ENCODE data around the gene DDX11. TPM values are rescaled to one million over a fixed set of nuclear protein-coding genes. Genes with fewer than 3 reads are reported as not detected.
"Not testable (repeated sequence)": the region's sequence is repeated elsewhere in the genome, so short reads cannot be mapped to it uniquely, and the experiment has no call there.

DDX11 gene
- total RNA-seq, 2 donors from 2014 or later = 1.1 to 5.3 TPM

DNA sequence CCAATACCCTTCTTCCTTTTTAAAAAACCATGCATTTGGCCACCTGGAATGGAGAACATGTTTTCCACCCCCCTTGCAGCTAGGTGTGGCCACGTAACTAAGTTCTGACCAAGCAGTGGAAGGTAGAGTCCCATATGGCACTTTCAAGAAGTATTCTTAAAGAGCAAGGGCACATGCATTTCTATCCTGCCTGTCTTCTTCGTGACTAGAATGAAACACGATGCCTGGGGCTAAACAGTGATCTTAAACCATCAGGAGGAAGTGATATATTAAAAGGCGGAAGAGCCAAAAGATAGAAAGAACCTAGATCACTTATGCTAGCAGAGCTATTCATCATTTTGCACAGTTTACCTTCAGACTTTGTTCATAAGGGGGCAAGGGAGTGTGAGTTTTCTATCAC lies 16.0 kb upstream of the DDX11 start:
- H3K4me1 ChIP-seq = peaks cover 0 to 4% of the 10 kb centered on the region in 2 donors
- H3K27me3 ChIP-seq = no peaks in the 10 kb centered on the region
- no peak for TF ChIP-seq CTCF (IDR thresholded peaks at IDR 0.05)
- no peaks in the 10 kb centered on the region for H3K36me3 ChIP-seq
- no peaks in the 10 kb centered on the region for H3K9me3 ChIP-seq
- no peak overlapping the region for H3K27ac ChIP-seq
- H3K4me3 ChIP-seq = no peak overlapping the region
- no peak for DNase-seq (ENCODE audit: low spot score)

DNA sequence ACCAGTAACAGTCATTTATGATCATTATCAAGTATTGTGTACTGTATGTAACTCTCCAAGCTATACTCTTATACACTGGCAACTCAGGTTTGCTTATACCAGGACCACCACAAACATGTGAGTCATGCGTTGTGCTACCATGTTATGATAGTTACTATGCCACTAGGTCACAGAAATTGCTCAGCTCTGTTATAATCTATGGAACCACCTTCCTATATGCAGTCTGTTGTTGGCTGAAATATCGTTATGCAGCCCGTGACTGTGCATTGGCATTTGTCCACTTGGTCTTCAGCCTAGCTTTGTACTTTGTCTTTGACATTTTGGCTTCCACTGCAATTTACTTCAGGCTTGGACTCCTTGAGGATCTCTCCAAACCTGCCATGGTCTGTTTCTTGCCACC lies 7.5 kb upstream of the DDX11 start:
- H3K27ac ChIP-seq; H3K9me3 ChIP-seq; H3K4me3 ChIP-seq; DNase-seq (ENCODE audit: low spot score); H3K27me3 ChIP-seq; H3K4me1 ChIP-seq; H3K36me3 ChIP-seq: not testable (repeated sequence)

GRCh38 chr12:31067656-31068055 lies 6.0 kb upstream of the DDX11 start:
- not testable (repeated sequence) for H3K9me3 ChIP-seq; H3K27ac ChIP-seq; H3K4me3 ChIP-seq; H3K27me3 ChIP-seq; H3K36me3 ChIP-seq; DNase-seq (ENCODE audit: low spot score); H3K4me1 ChIP-seq

GRCh38 chr12:31070971-31071740 lies 2.5 kb upstream of the DDX11 start:
- DNase-seq (ENCODE audit: low spot score); H3K27ac ChIP-seq; H3K36me3 ChIP-seq; H3K27me3 ChIP-seq; H3K4me1 ChIP-seq; H3K9me3 ChIP-seq; H3K4me3 ChIP-seq: not testable (repeated sequence)

DNA sequence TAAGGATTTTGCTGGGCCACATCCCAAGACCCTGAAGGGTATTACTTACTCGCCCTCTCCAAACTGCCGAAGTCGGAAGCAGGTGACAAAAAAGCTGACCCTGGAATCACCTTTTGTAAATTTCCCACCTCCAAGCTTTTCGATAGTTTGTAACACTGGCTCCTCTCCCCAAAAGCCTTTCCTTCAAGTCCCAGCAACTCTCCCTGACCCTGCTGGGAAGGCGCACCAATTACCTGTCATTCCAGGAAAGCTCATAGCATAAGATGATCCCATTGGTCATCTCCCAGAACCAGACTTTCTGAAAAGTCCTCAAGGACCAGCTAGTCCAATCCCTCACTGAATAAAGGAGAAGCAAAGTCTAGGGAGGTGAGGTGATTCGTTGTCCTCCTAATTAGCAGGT lies 698 bp upstream of the DDX11 start:
- H3K4me3 ChIP-seq = peak overlapping the region; percentile 58 to 60
- not testable (repeated sequence) for H3K27me3 ChIP-seq; H3K4me1 ChIP-seq; H3K9me3 ChIP-seq; H3K36me3 ChIP-seq; H3K27ac ChIP-seq; DNase-seq (ENCODE audit: low spot score)

DNA sequence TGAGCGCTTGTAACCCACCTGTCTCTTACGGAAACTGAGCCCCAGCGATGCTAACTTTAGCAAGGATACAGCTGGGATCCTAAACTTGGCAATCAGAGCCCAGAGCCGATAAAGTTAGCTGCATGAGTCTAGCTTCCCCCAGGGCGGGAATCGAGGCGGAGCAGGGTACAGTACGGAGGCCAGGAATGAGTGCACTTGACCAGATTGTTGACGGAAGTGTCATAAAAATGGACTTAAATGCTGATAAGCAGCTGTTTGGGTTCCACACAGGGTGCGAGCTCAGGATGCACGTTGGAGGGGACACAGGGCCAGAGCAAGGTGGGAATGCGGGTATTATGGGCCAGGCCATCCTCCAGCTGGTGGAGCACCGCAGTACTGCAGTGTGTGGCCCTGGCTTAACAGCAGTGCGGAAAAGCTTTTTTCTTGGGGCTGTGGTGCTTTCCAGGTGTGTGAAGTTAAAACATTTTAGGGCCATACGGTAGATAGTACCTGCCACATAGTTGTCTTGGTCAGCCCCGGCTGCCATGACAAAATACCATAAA lies 744 bp downstream of the DDX11 start:
- H3K36me3 ChIP-seq; DNase-seq (ENCODE audit: low spot score); H3K27me3 ChIP-seq; H3K9me3 ChIP-seq; H3K4me1 ChIP-seq: not testable (repeated sequence)
- Histone ChIP-seq H3K27ac (peak overlapping the region; percentile 48 to 85), H3K4me3 (peak overlapping the region; percentile 58 to 60)
- TF ChIP-seq CTCF (IDR thresholded peaks at IDR 0.05) = peak in 1 of 2 donors; percentile 17

GRCh38 chr12:31076150-31076549 lies 2.5 kb downstream of the DDX11 start:
- H3K9me3 ChIP-seq; DNase-seq (ENCODE audit: low spot score); H3K27me3 ChIP-seq; H3K4me3 ChIP-seq; H3K36me3 ChIP-seq; H3K4me1 ChIP-seq; H3K27ac ChIP-seq: not testable (repeated sequence)

- not testable (repeated sequence) for H3K4me3 ChIP-seq; H3K27ac ChIP-seq; DNase-seq (ENCODE audit: low spot score); H3K4me1 ChIP-seq; H3K27me3 ChIP-seq; H3K36me3 ChIP-seq; H3K9me3 ChIP-seq
Observed at GRCh38 chr12:31077095-31077494, 3.4 kb downstream of the DDX11 start.

DNA sequence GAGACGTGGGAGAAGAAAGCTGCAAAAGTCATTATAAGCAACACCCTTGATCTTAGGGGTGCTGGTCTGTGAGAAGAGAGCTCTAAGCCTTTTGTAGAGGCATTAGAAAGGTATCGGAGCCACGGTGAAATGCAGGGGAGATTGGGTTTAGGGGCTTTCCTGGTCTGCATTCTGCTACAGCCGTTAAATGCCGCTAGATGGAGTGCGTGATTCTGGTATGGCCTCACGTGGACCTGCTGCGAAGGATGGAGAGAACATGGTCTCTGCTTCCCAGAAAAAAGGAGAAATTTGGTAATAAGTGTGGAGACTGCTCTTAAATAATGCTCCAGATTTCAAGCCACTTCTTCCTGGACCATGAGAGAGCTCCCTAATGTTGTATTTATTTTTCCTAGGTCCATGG lies 4.3 kb downstream of the DDX11 start:
- not testable (repeated sequence) for H3K27me3 ChIP-seq

DNA sequence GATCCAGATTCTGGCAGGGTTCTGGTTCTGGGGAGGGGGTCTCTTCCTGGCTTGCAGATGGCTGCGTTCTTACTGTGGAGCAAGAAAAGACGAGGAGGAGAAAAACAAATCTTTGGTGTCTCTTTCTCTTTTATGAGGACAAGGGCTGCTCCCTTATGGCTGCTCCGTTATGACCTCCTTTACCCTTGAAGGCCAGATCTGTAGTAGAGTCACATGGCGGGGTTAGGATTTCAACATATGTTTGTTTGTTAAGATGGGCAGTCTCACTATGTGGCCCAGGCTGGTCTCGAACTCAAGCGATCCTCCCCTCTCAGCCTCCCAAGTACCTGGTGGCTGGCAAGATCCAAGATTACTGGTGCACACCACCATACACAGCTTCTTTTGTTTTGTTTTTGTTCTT lies 5.8 kb downstream of the DDX11 start:
- not testable (repeated sequence) for H3K4me3 ChIP-seq; H3K9me3 ChIP-seq; H3K27ac ChIP-seq; DNase-seq (ENCODE audit: low spot score); H3K27me3 ChIP-seq; H3K4me1 ChIP-seq; H3K36me3 ChIP-seq

More for the DNA sequence above, 4.3 kb downstream of the DDX11 start:
- H3K9me3 ChIP-seq; H3K4me1 ChIP-seq; DNase-seq (ENCODE audit: low spot score); H3K4me3 ChIP-seq; H3K27ac ChIP-seq; H3K36me3 ChIP-seq: not testable (repeated sequence)

- H3K36me3 ChIP-seq; H3K4me1 ChIP-seq; H3K27me3 ChIP-seq; H3K27ac ChIP-seq; H3K9me3 ChIP-seq; H3K4me3 ChIP-seq; DNase-seq (ENCODE audit: low spot score): not testable (repeated sequence)
Observed at GRCh38 chr12:31080221-31080620, 6.6 kb downstream of the DDX11 start.

DNA sequence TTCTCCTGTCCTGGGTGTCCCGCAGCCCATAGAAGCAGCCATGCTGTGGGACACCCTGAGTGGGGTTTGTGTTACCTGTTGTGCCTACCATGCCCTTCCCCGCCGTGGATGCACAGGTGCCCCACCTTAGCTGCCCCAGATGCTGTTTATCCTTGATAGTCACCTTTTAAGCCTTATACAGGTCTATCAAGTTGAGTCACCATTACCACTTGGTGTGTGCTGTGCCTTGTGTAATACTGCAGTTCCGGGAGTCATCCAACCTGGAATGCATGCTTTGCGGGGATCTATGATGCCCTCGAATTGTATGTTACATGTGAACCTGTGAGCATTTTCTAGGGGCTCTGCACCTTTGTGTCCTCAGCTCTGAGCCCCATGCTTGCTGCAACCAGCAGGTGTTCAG lies 7.6 kb downstream of the DDX11 start:
- not testable (repeated sequence) for DNase-seq (ENCODE audit: low spot score); H3K9me3 ChIP-seq; H3K4me3 ChIP-seq; H3K27ac ChIP-seq; H3K36me3 ChIP-seq; H3K4me1 ChIP-seq; H3K27me3 ChIP-seq

- H3K36me3 ChIP-seq; DNase-seq (ENCODE audit: low spot score); H3K4me3 ChIP-seq; H3K9me3 ChIP-seq; H3K27ac ChIP-seq; H3K4me1 ChIP-seq; H3K27me3 ChIP-seq: not testable (repeated sequence)
Observed at GRCh38 chr12:31084241-31084640, 10.6 kb downstream of the DDX11 start.

Data from right atrium auricular region (tissue), 2 donors.